Measurements from ENCODE around the gene NDUFAF8.

DNA sequence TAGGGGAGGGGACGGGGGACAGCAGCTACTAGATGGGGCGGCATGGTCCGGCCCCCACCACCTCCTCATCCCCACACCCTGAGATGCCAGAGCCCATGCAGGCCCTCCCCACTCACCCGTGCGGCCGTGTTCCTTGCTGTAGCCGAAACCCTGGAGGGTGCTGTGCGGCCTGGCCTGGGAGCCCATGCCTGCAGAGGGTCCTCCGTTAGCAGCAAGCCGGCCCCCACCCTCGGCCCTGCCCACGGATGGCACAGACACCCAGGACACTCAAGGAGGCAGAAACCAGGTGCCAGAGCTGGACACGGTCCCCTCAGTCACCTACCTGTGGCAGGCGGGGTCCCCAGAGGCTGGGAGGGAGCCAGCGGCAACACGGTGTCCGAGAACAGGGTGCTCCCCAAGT lies 5.8 kb upstream of the NDUFAF8 start:
- TF ChIP-seq, protein P1, sequence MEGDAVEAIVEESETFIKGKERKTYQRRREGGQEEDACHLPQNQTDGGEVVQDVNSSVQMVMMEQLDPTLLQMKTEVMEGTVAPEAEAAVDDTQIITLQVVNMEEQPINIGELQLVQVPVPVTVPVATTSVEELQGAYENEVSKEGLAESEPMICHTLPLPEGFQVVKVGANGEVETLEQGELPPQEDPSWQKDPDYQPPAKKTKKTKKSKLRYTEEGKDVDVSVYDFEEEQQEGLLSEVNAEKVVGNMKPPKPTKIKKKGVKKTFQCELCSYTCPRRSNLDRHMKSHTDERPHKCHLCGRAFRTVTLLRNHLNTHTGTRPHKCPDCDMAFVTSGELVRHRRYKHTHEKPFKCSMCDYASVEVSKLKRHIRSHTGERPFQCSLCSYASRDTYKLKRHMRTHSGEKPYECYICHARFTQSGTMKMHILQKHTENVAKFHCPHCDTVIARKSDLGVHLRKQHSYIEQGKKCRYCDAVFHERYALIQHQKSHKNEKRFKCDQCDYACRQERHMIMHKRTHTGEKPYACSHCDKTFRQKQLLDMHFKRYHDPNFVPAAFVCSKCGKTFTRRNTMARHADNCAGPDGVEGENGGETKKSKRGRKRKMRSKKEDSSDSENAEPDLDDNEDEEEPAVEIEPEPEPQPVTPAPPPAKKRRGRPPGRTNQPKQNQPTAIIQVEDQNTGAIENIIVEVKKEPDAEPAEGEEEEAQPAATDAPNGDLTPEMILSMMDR (IDR thresholded peaks at IDR 0.05) = no peak
- TF ChIP-seq EP300 (IDR thresholded peaks at IDR 0.05) (no peak), POLR2A (IDR thresholded peaks at IDR 0.05) (no peak)
